ENCODE measurements around the gene LIN9. TPM values are rescaled to one million over a fixed set of nuclear protein-coding genes. Genes with fewer than 3 reads are reported as not detected.
A peak's percentile ranks its signal among the peaks of the same experiment; 100 is the strongest.
"Not testable (repeated sequence)": the region's sequence is repeated elsewhere in the genome, so short reads cannot be mapped to it uniquely, and the experiment has no call there.

LIN9 gene
- total RNA-seq, 1 donor from 2014 or later = 3.4 TPM

- ATAC-seq = no peak
These were observed 98.3 kb downstream of the LIN9 start for GRCh38 chr1:226210571-226211176.

DNA sequence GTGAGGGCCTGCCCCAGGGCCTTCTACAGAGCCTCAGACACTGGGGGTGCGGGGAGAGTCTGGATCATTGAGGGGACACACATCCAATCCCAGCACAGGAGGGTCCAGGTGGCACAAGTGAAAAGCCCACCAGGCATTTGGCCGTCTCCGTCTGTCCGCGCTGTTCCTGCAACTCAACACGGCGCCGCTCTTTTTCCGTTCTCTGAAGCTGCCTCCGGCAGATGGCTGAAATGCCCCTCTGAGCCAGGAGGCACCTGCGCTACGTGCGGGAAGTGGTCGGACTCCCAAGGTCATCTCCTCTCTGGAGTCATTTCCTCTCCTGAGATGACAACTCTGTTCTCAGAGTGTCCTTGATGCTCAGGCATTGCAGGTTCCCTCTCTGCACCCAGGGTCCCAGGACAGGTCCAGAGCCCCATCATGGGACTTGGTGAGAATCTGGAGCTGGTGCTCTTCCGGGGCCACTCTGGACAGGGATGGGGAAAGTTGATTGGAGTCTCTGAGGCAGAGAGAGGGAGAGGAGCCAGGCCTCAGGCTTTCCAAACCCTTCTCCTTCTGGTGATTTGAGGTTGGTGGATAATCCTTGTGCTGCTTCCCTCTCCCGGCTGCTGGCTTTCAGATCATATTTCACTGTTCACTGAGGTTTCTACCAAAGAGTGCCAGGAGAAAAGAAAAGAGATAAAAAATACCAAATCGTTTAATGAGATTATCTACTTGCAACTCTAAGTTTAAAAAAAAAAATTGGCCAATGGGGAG lies 99.5 kb downstream of the LIN9 start:
- no peak for ATAC-seq

GRCh38 chr1:226207048-226207447 lies 101.9 kb downstream of the LIN9 start:
- no peak for ATAC-seq

DNA sequence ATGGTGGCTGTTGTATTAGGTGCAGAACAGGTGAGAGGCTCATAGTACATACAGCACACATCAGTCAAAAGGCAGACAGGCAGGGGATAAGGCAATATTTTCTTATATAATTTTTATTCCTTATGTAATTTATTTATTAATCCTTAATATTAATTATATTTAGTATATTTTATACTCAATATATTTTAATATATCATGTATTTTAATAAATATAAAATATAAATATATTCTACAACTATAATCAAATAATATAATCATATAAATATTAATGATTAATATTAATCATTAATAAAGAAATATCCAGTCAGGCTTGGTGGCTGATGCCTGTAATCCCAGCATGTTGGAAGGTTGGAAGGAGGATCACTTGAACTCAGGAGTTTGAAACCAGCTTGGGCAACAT lies 104.8 kb downstream of the LIN9 start:
- no peak for ATAC-seq

GRCh38 chr1:226203655-226204054 lies 105.3 kb downstream of the LIN9 start:
- ATAC-seq = no peak

DNA sequence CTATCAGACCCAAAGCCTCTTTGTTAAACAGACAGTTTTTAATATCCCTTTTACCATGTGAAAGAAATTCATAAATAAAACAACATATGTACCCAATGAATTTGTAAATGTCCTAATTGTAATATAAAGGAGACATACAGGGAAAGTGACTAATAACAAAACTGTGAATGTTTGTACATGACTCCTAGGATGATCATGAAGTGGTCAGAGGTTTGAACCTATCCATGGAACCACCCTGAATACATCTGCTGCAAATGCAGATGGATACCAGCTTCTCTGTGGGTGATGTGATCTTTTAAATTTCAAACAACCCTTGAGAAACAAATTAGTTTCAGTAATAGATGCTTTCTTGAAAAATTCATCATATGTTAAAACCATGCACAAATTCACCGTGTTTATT lies 105.7 kb downstream of the LIN9 start:
- no peak for ATAC-seq

DNA sequence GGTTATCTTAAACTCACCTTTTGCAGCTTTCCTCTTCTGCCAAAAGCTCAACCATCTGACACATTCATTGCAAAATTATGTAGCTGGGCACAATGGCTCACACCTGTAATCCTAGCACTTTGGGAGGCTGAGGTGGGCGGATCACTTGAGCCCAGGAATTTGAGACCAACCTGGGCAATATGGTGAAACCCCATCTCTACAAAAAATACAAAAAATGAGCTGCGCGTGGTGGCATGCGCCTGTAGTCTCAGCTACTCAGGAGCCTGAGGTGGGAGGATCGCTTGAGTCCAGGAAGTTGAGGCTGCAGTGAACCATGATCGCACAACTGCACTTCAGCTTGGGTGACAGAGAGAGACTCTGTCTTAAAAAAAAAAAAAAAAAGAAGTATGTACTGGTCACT lies 106.3 kb downstream of the LIN9 start:
- not testable (repeated sequence) for ATAC-seq

- no peak for ATAC-seq
These were observed 106.7 kb downstream of the LIN9 start for GRCh38 chr1:226202246-226202645.

DNA sequence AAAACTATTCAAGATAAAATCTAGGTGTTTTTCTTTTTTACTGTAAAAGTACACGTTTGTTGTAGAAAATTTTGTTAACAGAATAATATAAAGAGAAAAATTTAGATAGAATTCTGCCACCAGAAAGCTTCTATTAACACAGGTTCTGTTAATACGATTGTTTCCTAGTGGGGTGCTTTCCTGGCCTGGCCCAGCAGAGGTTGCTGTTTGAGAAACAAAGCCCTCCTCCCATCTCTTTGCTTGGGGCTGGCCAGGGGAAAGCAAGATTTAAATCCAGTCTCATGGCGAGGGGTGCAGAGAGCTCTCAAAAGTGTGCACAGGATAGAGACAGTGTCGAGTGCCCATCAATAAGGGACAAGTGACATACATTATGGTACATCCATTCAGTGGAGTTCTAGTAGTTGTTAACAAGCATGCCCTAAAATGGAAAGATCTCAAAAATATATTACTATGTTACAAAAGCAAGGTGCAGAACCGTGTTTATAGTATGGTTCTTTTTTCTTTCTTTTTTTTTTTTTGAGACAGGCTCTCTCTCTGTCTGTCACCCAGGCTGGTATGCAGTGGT lies 107.9 kb downstream of the LIN9 start:
- ATAC-seq = no peak

DNA sequence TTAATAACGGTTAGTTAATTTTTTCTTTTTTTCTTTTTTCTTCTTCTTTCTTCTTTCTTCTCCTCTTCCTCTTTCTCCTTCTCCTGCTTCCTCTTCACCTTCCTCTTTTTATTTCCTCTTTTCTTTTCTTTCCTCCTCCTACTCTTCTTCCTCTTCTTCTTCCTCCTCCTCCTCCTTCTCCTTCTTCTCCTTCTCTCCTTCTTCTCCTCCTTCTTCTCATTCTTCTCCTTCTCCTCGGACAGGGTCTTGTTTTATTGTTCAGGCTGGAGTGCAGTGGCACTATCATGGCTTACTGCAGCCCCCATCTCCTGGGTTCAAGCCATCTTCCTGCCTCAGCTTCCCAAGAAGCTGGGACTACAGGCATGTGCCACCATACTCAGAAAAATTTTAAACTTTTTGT lies 109.0 kb downstream of the LIN9 start:
- no peak for ATAC-seq

DNA sequence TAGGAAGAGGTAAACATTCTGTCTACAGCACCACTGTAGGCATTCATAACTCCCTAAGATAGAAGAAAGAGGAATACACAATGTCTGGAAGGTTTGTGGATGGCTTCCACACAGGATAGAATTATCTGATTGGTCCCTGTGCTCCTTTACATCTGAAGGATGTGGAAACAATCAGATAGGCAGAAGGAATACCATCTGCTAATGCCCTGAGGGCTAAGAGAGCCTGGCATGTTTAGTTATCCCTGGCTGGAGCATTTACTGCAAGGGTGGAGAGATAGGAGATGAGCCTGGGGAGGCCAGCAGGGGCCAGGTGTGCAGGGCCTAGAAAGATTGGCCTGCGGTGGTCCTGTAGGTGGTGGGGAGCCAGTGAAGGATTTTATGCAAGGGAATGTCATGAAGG lies 113.8 kb downstream of the LIN9 start:
- ATAC-seq = no peak

DNA sequence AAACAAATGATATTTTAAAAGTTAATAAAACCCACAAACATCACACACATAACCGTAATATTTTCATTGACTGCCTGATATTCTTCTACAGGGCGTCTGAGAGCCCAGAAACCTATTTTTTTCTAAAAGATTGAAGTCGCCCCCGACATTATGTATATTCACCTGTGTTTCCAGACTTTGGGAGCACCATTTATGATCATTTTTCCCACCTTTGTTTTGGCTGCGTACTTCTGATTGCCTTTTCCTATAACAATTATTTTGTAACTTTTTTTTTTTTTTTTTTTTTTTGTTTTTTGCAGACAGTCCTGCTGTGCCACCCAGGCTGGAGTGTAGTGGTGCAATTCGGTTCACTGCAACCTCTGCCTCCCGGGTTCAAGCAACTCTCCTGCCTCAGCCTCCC lies 121.6 kb downstream of the LIN9 start:
- ATAC-seq = no peak

- no peak for ATAC-seq
These were observed 122.0 kb downstream of the LIN9 start for GRCh38 chr1:226187019-226187322.

- ATAC-seq = peak; percentile 86
These were observed 122.6 kb downstream of the LIN9 start, which contains the start of gene ACBD3 for GRCh38 chr1:226186124-226187018. TSS of gene ACBD3 (minus strand) at chr1:226186741. CDS start at chr1:226186675, 66 bp downstream.

GRCh38 chr1:226185141-226186036 lies 123.6 kb downstream of the LIN9 start:
- no peak for ATAC-seq

GRCh38 chr1:226181996-226182714 lies 126.8 kb downstream of the LIN9 start:
- peak; percentile 45 for ATAC-seq

Other genes starting within 250 kb of the LIN9 start
- 457 TPM for gene H3-3A, start 246.4 kb downstream of the LIN9 start, total RNA-seq
- 33.9 TPM for gene ACBD3, start 122.4 kb downstream of the LIN9 start, total RNA-seq
- gene MIXL1, start 85.5 kb downstream of the LIN9 start, total RNA-seq = not detected
- gene PARP1, start 98.9 kb upstream of the LIN9 start, total RNA-seq = 55.2 TPM
- 0.24 TPM for gene STUM, start 239.6 kb upstream of the LIN9 start, total RNA-seq

All from esophagus mucosa (tissue), 1 donor.